H9 (cell line): Measurements from ENCODE around the gene RASL12. TPM values are rescaled to one million over a fixed set of nuclear protein-coding genes. Genes with fewer than 3 reads are reported as not detected.

Experiments
- DNase-seq: peaks from one replicate; pipeline ENCODE4 v3.0.0-alpha.2; 2017
- H2AFZ ChIP-seq: one replicate; pipeline ENCODE4 v1.6.1; 2013; ENCODE audit warnings: mild to moderate bottlenecking, low read length, control low read depth, moderate library complexity
- H2AK5ac ChIP-seq: 2 replicates; pipeline ENCODE4 v1.6.1; 2013; ENCODE audit warnings: low read length, control low read depth, mixed read lengths; ENCODE audit not compliant: insufficient read length
- H2BK120ac ChIP-seq: one replicate; pipeline ENCODE4 v1.6.1; 2013; ENCODE audit warnings: low read depth, mild to moderate bottlenecking, low read length, control low read depth, inconsistent platforms; ENCODE audit not compliant: poor library complexity, severe bottlenecking
- H2BK12ac ChIP-seq: 2 replicates; pipeline ENCODE4 v1.6.1; 2013; ENCODE audit warnings: low read length, control low read depth, mixed read lengths, low read depth; ENCODE audit not compliant: insufficient read length
- H2BK15ac ChIP-seq: 2 replicates; pipeline ENCODE4 v1.6.1; 2013; ENCODE audit warnings: low read depth, low read length, control low read depth
- H2BK20ac ChIP-seq: one replicate; pipeline ENCODE4 v1.6.1; 2013; ENCODE audit warnings: low read depth, mild to moderate bottlenecking, low read length, control low read depth, inconsistent platforms; ENCODE audit not compliant: poor library complexity, severe bottlenecking
- H2BK5ac ChIP-seq: 2 replicates; pipeline ENCODE4 v1.6.1; 2013; ENCODE audit warnings: low read length, control low read depth, mixed read lengths; ENCODE audit not compliant: insufficient read length
- H3K14ac ChIP-seq: 2 replicates; pipeline ENCODE4 v1.6.1; 2013; ENCODE audit warnings: low read length, control low read depth; ENCODE audit not compliant: insufficient read depth
- H3K18ac ChIP-seq: 2 replicates; pipeline ENCODE4 v1.6.1; 2013; ENCODE audit warnings: low read depth, mild to moderate bottlenecking, mixed read lengths, low read length, control low read depth; ENCODE audit not compliant: insufficient read length
- H3K23ac ChIP-seq: 2 replicates; pipeline ENCODE4 v1.6.1; 2013; ENCODE audit warnings: low read length, control low read depth, mixed read lengths, low read depth; ENCODE audit not compliant: insufficient read length
- H3K23me2 ChIP-seq: 2 replicates; pipeline ENCODE4 v1.6.1; 2013; ENCODE audit warnings: low read depth, mild to moderate bottlenecking, mixed read lengths, low read length, control low read depth; ENCODE audit not compliant: insufficient read length, poor library complexity, severe bottlenecking
- H3K27ac ChIP-seq: 2 replicates; pipeline ENCODE4 v1.5.1; 2013; ENCODE audit warnings: low read length, control low read depth, mixed read lengths, low read depth; ENCODE audit not compliant: insufficient read length
- H3K27me3 ChIP-seq: 2 replicates; pipeline ENCODE4 v1.6.1; 2013; ENCODE audit warnings: low read length, control low read depth, inconsistent platforms; ENCODE audit not compliant: insufficient read depth
- H3K4ac ChIP-seq: 2 replicates; pipeline ENCODE4 v1.6.1; 2013; ENCODE audit warnings: low read depth, mild to moderate bottlenecking, control low read depth, inconsistent platforms, low read length, moderate library complexity
- H3K4me1 ChIP-seq: 2 replicates; pipeline ENCODE4 v1.6.1; 2013; ENCODE audit warnings: low read length, control low read depth, inconsistent platforms; ENCODE audit not compliant: insufficient read depth
- H3K4me2 ChIP-seq: 2 replicates; pipeline ENCODE4 v1.6.1; 2013; ENCODE audit warnings: low read length, control low read depth, mixed read lengths; ENCODE audit not compliant: insufficient read length, insufficient read depth
- H3K56ac ChIP-seq: 2 replicates; pipeline ENCODE4 v1.6.1; 2013; ENCODE audit warnings: low read depth, mild to moderate bottlenecking, mixed read lengths, low read length, control low read depth; ENCODE audit not compliant: insufficient read length
- H3K79me1 ChIP-seq: 2 replicates; pipeline ENCODE4 v1.6.1; 2013; ENCODE audit warnings: low read depth, mild to moderate bottlenecking, moderate library complexity, low read length, control low read depth, inconsistent platforms; ENCODE audit not compliant: insufficient read depth, poor library complexity, severe bottlenecking
- H3K79me2 ChIP-seq: 2 replicates; pipeline ENCODE4 v1.6.1; 2013; ENCODE audit warnings: low read length, control low read depth, inconsistent platforms; ENCODE audit not compliant: insufficient read depth
- H3K9ac ChIP-seq: 2 replicates; pipeline ENCODE4 v1.6.1; 2013; ENCODE audit warnings: low read length, control low read depth, mixed read lengths; ENCODE audit not compliant: insufficient read length; ENCODE audit errors: extremely low read depth
- H3K9me3 ChIP-seq: one replicate; pipeline ENCODE4 v1.6.1; 2013; ENCODE audit warnings: low read depth, low read length, inconsistent platforms; ENCODE audit not compliant: control insufficient read depth
- H3T11ph ChIP-seq: one replicate; pipeline ENCODE4 v1.6.1; 2013; ENCODE audit warnings: mild to moderate bottlenecking, low read length, control low read depth, inconsistent platforms
- H4K20me1 ChIP-seq: one replicate; pipeline ENCODE4 v1.6.1; 2013; ENCODE audit not compliant: control insufficient read depth, insufficient read length, insufficient read depth
- H4K5ac ChIP-seq: 2 replicates; pipeline ENCODE4 v1.6.1; 2013; ENCODE audit warnings: low read depth, mild to moderate bottlenecking, mixed read lengths, low read length, control low read depth; ENCODE audit not compliant: insufficient read length
- H4K8ac ChIP-seq: replicated peaks from 2 replicates; pipeline ENCODE4 v1.6.1; 2013; ENCODE audit warnings: low read length, control low read depth, mixed read lengths, low read depth; ENCODE audit not compliant: insufficient read length
- H4K91ac ChIP-seq: 2 replicates; pipeline ENCODE4 v1.6.1; 2013; ENCODE audit warnings: low read depth, mild to moderate bottlenecking, moderate library complexity, mixed read lengths, low read length, control low read depth; ENCODE audit not compliant: insufficient read length
- H3K27ac Mint-ChIP-seq, 3 experiments: 2 replicates in 2 of 3; 3 replicates in 1 of 3; pipeline ENCODE4 v1.8.0; 2020 to 2021; ENCODE audit warnings: mixed read lengths in 3 of 3, mild to moderate bottlenecking in 1 of 3, moderate library complexity in 1 of 3
- H3K27me3 Mint-ChIP-seq: 2 replicates; pipeline ENCODE4 v1.8.0; 2021; ENCODE audit warnings: low read depth, mild to moderate bottlenecking, moderate library complexity, mixed read lengths
- H3K36me3 Mint-ChIP-seq, 3 experiments: 2 replicates in 2 of 3; 3 replicates in 1 of 3; pipeline ENCODE4 v1.8.0; 2020 to 2021; ENCODE audit warnings: low read depth in 3 of 3, mixed read lengths in 3 of 3; ENCODE audit not compliant: insufficient read depth in 1 of 3
- H3K4me1 Mint-ChIP-seq, 2 experiments: 2 replicates each; pipeline ENCODE4 v1.8.0; 2020; ENCODE audit warnings: mixed read lengths in 2 of 2
- H3K4me3 Mint-ChIP-seq, 2 experiments: 2 replicates in 1 of 2; 3 replicates in 1 of 2; pipeline ENCODE4 v1.8.0; 2020 to 2021; ENCODE audit warnings: mild to moderate bottlenecking in 2 of 2, mixed read lengths in 2 of 2, moderate library complexity in 1 of 2
- H3K9me3 Mint-ChIP-seq, 2 experiments: 2 replicates in 1 of 2; 3 replicates in 1 of 2; pipeline ENCODE4 v1.8.0; 2020; ENCODE audit warnings: mild to moderate bottlenecking in 2 of 2, mixed read lengths in 2 of 2, moderate library complexity in 1 of 2
- WGBS: extraction: QIAGEN DNeasy Blood & Tissue Kit; methylation state at CpG from one replicate; pipeline ENCODE4 v1.1.7; 2013; ENCODE audit warnings: missing lambda C conversion rate, low lambda C conversion rate, mixed read lengths; ENCODE audit not compliant: insufficient read length; ENCODE audit errors: extremely low coverage; 5-methylcytosine and 5-hydroxymethylcytosine counted together
- total RNA-seq: library from RNA; stranded (reverse); gene quantifications from 2 replicates; pipeline ENCODE4 v1.2.1, GENCODE V29; 2021
- TF ChIP-seq, protein P1 (sequence below): fragments of 200-600 bp; sonication (generic); conservative IDR thresholded peaks from 3 replicates; pipeline ENCODE4 v1.8.0; 2021; ENCODE audit warnings: antibody characterized with exemption, mild to moderate bottlenecking

Gene RASL12
- total RNA-seq, 1 experiment from 2014 or later, result 7.5 TPM

GRCh38 chr15:65055201-65055870 is 12.5 kb downstream of the RASL12 start:
- Histone ChIP-seq H4K5ac (no peak overlapping the region), H3K9ac (no peak overlapping the region), H3K4ac (no peak overlapping the region), H3T11ph (no peak overlapping the region), H3K4me2 (no peak overlapping the region), H3K27ac (no peak overlapping the region), H3K56ac (no peak overlapping the region), H2AK5ac (no peak overlapping the region), H4K8ac (no peak overlapping the region), H4K20me1 (no peaks in the 10 kb centered on the region), H4K91ac (no peak overlapping the region), H3K79me2 (no peaks in the 10 kb centered on the region), H3K18ac (no peak overlapping the region), H3K27me3 (no peaks in the 10 kb centered on the region), H3K4me1 (no peaks in the 10 kb centered on the region), H2BK20ac (no peak overlapping the region), H3K9me3 (no peaks in the 10 kb centered on the region), H3K23ac (no peak overlapping the region), H3K14ac (no peak overlapping the region), H3K79me1 (no peaks in the 10 kb centered on the region), H2BK12ac (no peak overlapping the region), H2BK15ac (no peak overlapping the region), H3K23me2 (no peaks in the 10 kb centered on the region), H2BK5ac (no peak overlapping the region), H2BK120ac (no peak overlapping the region), H2AFZ (no peak overlapping the region)
- no peaks in the 10 kb centered on the region for H3K9me3 Mint-ChIP-seq
- no peak for DNase-seq
- peak overlapping the region in 1 of 3 experiments; percentile 7; a peak in 2 of 7 replicates for H3K27ac Mint-ChIP-seq
- H3K36me3 Mint-ChIP-seq, result peaks cover 0 to 6% (median 4%) of the 10 kb centered on the region in 3 experiments; a peak in 3 of 7 replicates
- H3K4me1 Mint-ChIP-seq, result no peaks in the 10 kb centered on the region
- TF ChIP-seq, protein P1, sequence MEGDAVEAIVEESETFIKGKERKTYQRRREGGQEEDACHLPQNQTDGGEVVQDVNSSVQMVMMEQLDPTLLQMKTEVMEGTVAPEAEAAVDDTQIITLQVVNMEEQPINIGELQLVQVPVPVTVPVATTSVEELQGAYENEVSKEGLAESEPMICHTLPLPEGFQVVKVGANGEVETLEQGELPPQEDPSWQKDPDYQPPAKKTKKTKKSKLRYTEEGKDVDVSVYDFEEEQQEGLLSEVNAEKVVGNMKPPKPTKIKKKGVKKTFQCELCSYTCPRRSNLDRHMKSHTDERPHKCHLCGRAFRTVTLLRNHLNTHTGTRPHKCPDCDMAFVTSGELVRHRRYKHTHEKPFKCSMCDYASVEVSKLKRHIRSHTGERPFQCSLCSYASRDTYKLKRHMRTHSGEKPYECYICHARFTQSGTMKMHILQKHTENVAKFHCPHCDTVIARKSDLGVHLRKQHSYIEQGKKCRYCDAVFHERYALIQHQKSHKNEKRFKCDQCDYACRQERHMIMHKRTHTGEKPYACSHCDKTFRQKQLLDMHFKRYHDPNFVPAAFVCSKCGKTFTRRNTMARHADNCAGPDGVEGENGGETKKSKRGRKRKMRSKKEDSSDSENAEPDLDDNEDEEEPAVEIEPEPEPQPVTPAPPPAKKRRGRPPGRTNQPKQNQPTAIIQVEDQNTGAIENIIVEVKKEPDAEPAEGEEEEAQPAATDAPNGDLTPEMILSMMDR, result no peak
- no peak overlapping the region for H3K4me3 Mint-ChIP-seq
- no peaks in the 10 kb centered on the region for H3K27me3 Mint-ChIP-seq
- WGBS, result no CpG with 5 or more reads among the region's 6 CpGs
